GM18520 (cell line): Measurements from ENCODE around the gene AHCTF1.
A peak's percentile ranks its signal among the peaks of the same experiment; 100 is the strongest.
"Not testable (repeated sequence)": the region's sequence is repeated elsewhere in the genome, so short reads cannot be mapped to it uniquely, and the experiment has no call there.

Experiments
- ATAC-seq: cut with Tn5 transposase; IDR thresholded peaks from one replicate; pipeline ENCODE4 v1.9.1; 2021; ENCODE audit not compliant: unreplicated experiment

The AHCTF1 gene

GRCh38 chr1:246923482-246923881 lies 8.3 kb downstream of the AHCTF1 start:
- no peak for ATAC-seq

DNA sequence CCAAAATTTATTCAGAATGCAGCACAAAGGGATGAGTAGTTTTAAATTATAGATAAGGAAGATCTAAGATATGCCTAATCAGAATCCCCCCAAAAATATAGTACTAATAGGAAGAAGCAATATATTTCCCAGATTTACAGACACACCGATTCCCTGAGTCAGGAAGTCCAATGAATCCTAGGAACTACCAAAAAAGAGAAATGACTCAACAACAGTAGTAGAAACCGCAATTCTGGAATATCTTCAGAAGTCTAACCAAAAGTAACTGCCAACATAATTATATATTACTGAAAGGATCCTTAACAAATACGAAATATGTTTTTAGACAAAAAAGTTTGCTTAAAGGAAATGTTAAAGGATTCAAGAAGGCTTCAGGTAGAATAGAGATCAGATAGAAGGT lies 10.3 kb downstream of the AHCTF1 start:
- ATAC-seq: no peak

DNA sequence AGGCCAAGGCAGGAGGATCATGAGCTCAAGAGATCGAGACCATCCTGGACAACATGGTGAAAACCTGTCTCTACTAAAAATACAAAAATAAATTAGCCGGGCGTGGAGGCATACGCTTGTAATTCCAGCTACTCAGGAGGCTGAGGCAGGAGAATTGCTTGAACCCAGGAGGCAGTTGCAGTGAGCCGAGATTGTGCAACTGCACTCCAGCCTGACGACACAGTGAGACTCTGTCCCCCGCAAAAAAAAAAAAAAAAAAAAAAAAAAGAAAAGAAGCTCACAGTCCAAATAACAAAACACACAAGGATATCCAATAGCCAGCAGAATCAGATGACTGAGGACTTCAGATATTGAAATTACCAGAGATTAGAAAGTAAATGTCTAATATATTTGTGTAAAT lies 11.8 kb downstream of the AHCTF1 start:
- no peak for ATAC-seq

- not testable (repeated sequence) for ATAC-seq
These were observed 15.5 kb downstream of the AHCTF1 start for GRCh38 chr1:246916026-246916923.

DNA sequence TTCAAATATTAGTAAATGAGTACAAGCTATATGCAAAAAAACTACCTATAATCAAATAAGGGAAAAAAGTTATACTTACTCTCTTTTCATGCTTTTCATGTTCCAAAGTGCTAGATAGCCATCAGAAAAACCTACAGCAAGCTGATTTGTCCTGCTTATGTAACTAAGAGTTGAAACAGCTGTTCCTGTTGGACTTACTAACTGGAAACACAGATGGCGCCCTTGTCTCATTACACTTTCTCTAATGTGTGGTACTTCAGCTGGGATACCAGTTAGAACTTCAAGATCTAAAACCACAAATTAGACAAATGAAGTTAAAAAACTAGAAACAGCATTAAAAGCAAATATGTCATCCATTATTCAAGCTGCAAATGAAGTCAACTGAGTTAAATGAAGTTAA lies 24.3 kb downstream of the AHCTF1 start:
- ATAC-seq: no peak

DNA sequence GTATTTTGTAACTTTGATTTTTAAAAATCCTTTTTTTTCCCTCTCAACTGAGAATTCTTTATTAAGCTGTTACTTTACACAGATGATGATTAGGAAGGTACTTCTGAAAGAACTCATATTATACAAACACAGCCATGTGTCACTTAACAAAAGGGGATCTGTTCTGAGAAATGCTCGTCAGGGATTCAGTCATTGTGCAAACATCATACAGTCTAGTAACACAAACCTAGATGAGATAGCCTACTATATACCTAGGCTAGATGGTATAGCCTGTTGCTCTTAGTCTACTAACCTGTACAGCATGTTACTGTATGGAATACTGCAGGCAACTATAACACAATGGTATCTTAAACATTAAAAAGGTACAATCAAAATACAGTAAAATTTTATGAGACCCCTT lies 24.9 kb downstream of the AHCTF1 start:
- no peak for ATAC-seq

DNA sequence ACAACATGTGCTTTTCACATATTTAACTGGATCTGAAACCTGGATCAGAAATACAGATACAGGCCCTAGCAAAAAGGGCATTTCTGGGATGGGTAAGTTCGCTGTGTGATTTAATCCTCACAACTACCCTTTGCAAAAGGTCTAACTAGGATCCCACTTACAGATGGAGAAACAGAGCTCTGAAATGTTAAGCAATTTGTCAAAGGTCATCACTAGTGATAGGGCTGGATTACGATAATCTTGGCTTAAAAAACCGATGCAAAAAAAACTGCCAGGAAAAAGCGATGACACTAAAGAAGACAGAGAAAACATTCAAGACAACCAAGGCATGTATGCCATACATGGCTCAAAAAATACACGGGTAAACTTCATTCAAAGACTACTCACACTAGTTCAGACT lies 29.9 kb downstream of the AHCTF1 start:
- no peak for ATAC-seq

- no peak for ATAC-seq
These were observed 34.4 kb downstream of the AHCTF1 start for GRCh38 chr1:246897302-246897701.

DNA sequence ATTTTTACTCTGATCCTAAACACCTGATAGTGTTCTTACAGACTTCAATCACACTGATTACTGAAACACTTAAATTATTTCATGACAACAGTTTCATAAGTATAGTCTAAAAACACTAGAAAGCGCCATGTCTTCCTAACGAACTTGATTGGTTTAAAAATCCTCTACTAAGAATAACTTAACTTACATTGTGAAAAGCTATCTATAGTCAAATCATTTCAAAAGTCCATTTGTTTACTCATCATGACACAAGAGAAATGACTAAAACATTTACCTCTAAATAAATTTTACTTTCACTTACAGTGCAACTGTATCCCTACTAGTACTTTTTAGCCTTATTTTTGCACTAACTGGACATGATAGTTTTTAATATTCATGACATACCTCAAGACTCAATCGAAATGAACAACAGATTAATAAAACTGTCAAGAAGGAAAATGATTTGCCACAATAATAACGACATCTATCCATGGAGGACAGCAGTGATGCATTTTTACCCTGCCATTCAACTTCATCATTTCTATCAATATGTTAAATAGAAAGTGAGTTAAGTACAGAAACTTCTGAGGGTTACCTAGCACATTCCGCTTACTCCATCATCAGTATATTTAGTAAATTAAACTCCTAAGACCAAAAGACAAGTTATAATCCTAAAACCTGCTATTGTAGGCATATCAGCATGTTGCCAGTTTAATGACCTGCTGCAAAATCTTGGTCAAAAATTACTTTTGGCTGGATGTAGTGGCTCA lies 38.4 kb downstream of the AHCTF1 start:
- ATAC-seq: peak; percentile 77

DNA sequence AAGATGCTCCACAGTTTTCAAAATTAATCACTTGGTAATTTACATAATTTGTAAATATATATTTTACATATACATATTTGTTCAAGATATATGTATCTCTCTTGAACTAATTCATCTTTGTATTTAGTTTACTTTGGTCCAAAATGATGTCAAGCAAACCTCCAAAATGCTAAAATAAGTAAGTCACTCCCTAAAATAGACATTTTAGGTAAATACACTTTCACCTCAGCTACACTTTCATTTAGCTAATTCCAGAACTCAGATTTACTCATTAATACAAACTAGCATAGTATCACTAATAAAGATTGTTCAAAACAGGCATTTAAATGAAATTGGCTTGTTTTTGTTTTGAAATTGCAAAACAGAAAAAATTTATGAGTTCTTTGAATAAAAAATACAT lies 40.6 kb downstream of the AHCTF1 start:
- ATAC-seq: no peak

DNA sequence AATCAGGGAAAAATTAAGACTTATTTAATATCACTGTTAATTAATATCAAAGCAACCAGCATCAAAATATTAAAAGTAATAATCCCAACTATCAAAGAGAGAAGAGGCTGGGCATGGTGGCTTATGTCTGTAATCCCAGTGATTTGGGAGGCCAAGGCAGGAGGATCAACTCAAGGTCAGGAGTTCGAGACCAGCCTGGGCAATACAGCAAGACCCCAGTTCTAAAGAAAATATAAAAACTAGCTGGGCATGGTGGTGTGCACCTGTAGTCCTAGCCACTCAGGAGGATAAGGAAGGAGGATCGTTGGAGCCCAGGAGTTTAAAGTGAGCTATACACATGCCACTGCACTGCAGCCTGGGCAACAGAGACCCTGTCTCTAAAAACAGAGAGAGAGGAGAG lies 43.2 kb downstream of the AHCTF1 start:
- ATAC-seq: no peak

DNA sequence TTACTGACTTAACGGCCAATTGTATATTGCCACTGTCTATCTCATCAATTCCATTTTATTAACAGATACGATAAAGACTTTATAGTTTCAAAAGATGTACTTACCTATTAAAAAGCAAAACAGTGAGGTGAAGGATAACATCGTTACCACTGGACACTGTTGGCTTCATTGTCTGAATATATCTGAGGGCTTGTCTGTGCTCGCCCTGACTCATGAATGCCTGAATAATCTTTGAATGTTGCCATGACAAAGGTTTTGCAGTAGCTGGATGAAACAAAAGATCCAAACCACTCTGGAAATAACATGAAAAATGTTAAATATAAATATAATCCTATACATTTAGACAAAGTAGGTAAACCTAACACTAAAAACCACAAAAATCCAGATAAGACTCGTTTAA lies 46.4 kb downstream of the AHCTF1 start:
- not testable (repeated sequence) for ATAC-seq

DNA sequence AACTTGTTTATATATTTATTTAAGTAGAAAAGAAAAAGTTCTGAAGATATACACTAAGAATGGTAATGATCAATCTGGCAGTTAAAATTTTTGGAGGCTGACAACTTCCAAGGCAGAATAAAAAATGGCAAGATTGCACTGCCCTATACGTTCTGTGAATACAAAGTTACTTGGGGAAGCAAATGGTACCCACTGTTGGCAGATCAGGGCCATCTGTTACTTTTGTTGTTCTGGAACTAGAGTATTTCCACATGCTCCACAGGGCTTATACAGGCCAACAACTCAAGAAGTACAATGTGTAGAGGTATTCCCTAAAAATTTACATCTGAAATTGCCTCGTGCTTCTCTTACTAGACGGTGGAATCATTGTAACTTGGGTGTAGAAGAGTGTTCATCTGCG lies 53.2 kb downstream of the AHCTF1 start:
- no peak for ATAC-seq

- no peak for ATAC-seq
These were observed 55.3 kb downstream of the AHCTF1 start for GRCh38 chr1:246876431-246876830.

GRCh38 chr1:246875041-246876026 lies 56.4 kb downstream of the AHCTF1 start:
- peak; percentile 52 for ATAC-seq

- ATAC-seq: no peak
These were observed 65.8 kb downstream of the AHCTF1 start for GRCh38 chr1:246865921-246866320.

GRCh38 chr1:246863791-246864190 lies 68.0 kb downstream of the AHCTF1 start:
- ATAC-seq: not testable (repeated sequence)

- ATAC-seq: no peak
These were observed 71.3 kb downstream of the AHCTF1 start for GRCh38 chr1:246860401-246860800.

- ATAC-seq: no peak
These were observed 75.4 kb downstream of the AHCTF1 start for GRCh38 chr1:246856371-246856770.

GRCh38 chr1:246850640-246851039 lies 81.1 kb downstream of the AHCTF1 start:
- not testable (repeated sequence) for ATAC-seq

GRCh38 chr1:246843876-246844275 lies 87.9 kb downstream of the AHCTF1 start:
- ATAC-seq: no peak
